ENCODE data around the gene OPN3. TPM values are rescaled to one million over a fixed set of nuclear protein-coding genes. Genes with fewer than 3 reads are reported as not detected.

OPN3 gene
- total and polyA plus RNA-seq, 2 of the 4 experiments (the other 2 are of a cell fraction): 16.4 to 21.9 TPM

DNA sequence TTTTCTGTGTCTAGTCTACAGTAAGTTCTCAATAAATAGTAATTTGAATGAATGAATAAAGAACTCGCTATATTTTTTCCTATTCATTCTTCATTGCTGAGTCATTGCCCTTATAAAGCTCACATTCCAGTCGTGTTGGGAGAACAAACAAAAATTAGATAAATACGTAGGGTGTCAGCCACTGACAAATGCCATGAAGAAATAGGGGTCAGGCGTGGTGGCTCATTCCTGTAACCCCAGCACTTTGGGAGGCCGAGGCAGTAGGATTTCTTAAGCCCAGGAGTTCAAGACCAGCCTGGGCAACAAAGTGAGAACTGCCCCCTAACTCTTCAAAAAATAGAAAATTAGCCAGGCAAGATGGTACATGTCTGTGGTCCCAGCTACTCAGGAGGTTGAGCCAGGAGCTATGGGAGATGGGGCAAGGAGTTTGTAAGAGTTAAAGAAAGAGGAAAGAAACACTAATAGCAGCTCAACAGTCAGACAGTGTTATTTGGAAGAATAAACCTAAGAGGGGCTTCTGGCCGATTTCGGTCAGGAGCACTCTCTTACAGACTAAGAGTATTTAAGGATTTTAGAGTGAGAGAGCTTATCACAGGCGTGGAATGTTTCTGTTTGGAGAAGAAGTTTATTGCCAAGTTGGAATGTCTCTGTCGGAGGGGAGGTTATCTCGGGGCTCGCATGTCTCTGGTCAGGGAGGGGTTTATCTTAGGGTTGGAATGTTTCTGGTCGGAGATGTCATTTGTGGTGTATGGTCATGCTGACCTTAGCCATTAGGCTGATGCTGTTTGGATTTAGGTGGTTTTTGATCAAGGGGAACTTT, 1.8 kb upstream of the OPN3 start:
- Histone ChIP-seq H3K27me3 (ENCODE audit: control insufficient read depth, insufficient read depth, low read length) (no peaks in the 10 kb centered on the region), H2BK5ac (ENCODE audit: low read depth, low read length, poor library complexity, severe bottlenecking) (peak overlapping the region; percentile 72), H3K36me3 (ENCODE audit: control insufficient read depth, insufficient read depth, low read length) (no peaks in the 10 kb centered on the region), H2AFZ (replicated peaks; ENCODE audit: low read length, poor library complexity) (no peak overlapping the region), H3K4ac (ENCODE audit: low read depth, low read length) (peak overlapping the region; percentile 57; the same call in 1 of the 2 replicates), H3K4me2 (ENCODE audit: low read depth, low read length) (no peak overlapping the region), H3K56ac (ENCODE audit: extremely low read depth, insufficient read depth, low read length) (peak overlapping the region; percentile 47; the same call in 1 of the 2 replicates), H3K9ac (ENCODE audit: low read depth, low read length) (no peak overlapping the region), H3K23ac (ENCODE audit: low read depth, low read length) (no peak overlapping the region), H3K9me1 (ENCODE audit: insufficient read depth, low read length) (peaks cover 8% of the 10 kb centered on the region; the same call in 1 of the 2 replicates), H3K18ac (ENCODE audit: low read depth, low read length) (peak overlapping the region; percentile 37; the same call in 1 of the 2 replicates), H3K4me1 (ENCODE audit: control insufficient read depth, insufficient read depth, low read length) (peaks cover 6% of the 10 kb centered on the region), H2AK9ac (replicated peaks; ENCODE audit: low read depth, low read length, poor library complexity) (no peak overlapping the region), H4K20me1 (ENCODE audit: insufficient read depth, low read length) (0 out of 2 replicates have a peak, but pooled peaks cover 6% of the 10 kb centered on the region), H4K91ac (ENCODE audit: insufficient read depth, low read depth, low read length) (0 out of 2 replicates have a peak overlapping the region, but pooled peaks have one; percentile 15), H2BK120ac (ENCODE audit: low read depth, low read length) (no peak overlapping the region), H3K4me3 (ENCODE audit: insufficient read depth, low read depth, low read length) (no peak overlapping the region), H4K5ac (ENCODE audit: low read depth, low read length) (no peak overlapping the region), H3K14ac (replicated peaks; ENCODE audit: low read depth, low read length) (no peak overlapping the region), H3K79me1 (ENCODE audit: low read depth in 1 of 2, low read length in 2 of 2) (peaks cover 11 to 15% of the 10 kb centered on the region in 2 experiments), H4K8ac (ENCODE audit: low read depth in 2 of 2, low read length in 2 of 2) (peak overlapping the region in 1 of 2 experiments; percentile 52; a peak in 1 of 4 replicates), H2AK5ac (ENCODE audit: low read depth, low read length) (0 out of 2 replicates have a peak overlapping the region, but pooled peaks have one; percentile 4), H3K9me3 (ENCODE audit: control insufficient read depth, insufficient read depth, low read length) (no peaks in the 10 kb centered on the region), H3K27ac (ENCODE audit: insufficient read depth, low read length) (no peak overlapping the region), H2BK20ac (ENCODE audit: low read depth, low read length) (no peak overlapping the region), H2BK15ac (ENCODE audit: low read depth, low read length) (no peak overlapping the region)
- POLR2A ChIA-PET (ENCODE audit: unreplicated experiment): no interaction called here
- DNase-seq (peak; percentile 45), ATAC-seq (ENCODE audit: low read depth) (no peak)
- intact Hi-C loops (cut with micrococcal nuclease) (no loop called here), in situ Hi-C loops (cut with MboI; ENCODE audit: low sequenced_read_pairs) (no loop called here), dilution Hi-C loops (cut with HindIII; ENCODE audit: low sequenced_read_pairs, unreplicated experiment) (no loop called here)
- TF ChIP-seq RFX5 (IDR thresholded peaks at IDR 0.05; ENCODE audit: low read depth, low read length): no peak
- TF ChIP-seq RCOR1 (IDR thresholded peaks at IDR 0.05; ENCODE audit: insufficient replicate concordance, low read length): peak; percentile 29
- peak; percentile 68; the same call in 1 of the 2 replicates for TF ChIP-seq NFE2L2 (IDR thresholded peaks at IDR 0.05; ENCODE audit: low read depth, low read length)
- no peak for TF ChIP-seq CTCF (conservative IDR thresholded peaks at IDR 0.05; ENCODE audit: low read depth, low read length)
- WGBS, 2 experiments (ENCODE audit: extremely low coverage in 2 of 2, insufficient read length in 1 of 2): 72% methylated on average over 3 of the region's 12 CpGs; no CpG with 5 or more reads in 1 of the 2 experiments
- BruUV-seq (replicated peaks): no TSS peak
- CTCF ChIA-PET: interaction anchor here (0.7 kb wide), 1 partner anchor 259 kb away, joined by 3 read pairs; no protein-coding TSS in a partner anchor

Measured in IMR-90 (cell line).